GM12878 (cell line): ENCODE data around the gene NRP2. TPM values are rescaled to one million over a fixed set of nuclear protein-coding genes. Genes with fewer than 3 reads are reported as not detected.

Source experiments
- ATAC-seq: fragments of 200-7000 bp; cut with Tn5 transposase; 3 replicates; pipeline ENCODE4 v1.9.1; 2020; ENCODE audit warnings: mild to moderate bottlenecking, moderate library complexity
- BruUV-seq: library from RNA; stranded (reverse); fragments of 400-500 nt; replicated peaks from 2 replicates; lab custom pipeline; 2021; lab: Mats Ljungman, UMichigan
- CTCF ChIA-PET: fragments of 300-600 bp; sonication (Branson Sonifier 250); formaldehyde crosslinking; extraction: SDS; loops from one replicate; lab custom pipeline; 2021; ENCODE audit warnings: inconsistent platforms; lab: Yijun Ruan, JAX
- POLR2A ChIA-PET: fragments of 350-600 bp; formaldehyde crosslinking; extraction: SDS; loops from one replicate; lab custom pipeline; 2021; ENCODE audit warnings: inconsistent platforms; lab: Charles Lee
- RAD21 ChIA-PET: fragments of 300-600 bp; sonication (Branson Sonifier 250); formaldehyde crosslinking; loops from one replicate; lab custom pipeline; 2023; ENCODE audit warnings: antibody characterized with exemption; ENCODE audit not compliant: unreplicated experiment; lab: Charles Lee
- SMC1A ChIA-PET: fragments of 300-600 bp; sonication (Branson Sonifier 250); formaldehyde crosslinking; loops from one replicate; lab custom pipeline; 2023; ENCODE audit not compliant: unreplicated experiment, uncharacterized antibody; lab: Charles Lee
- DNase-seq: peaks from one replicate; pipeline ENCODE4 v3.0.0-alpha.2; 2011; ENCODE audit warnings: low read depth, low spot score
- FAIRE-seq: peaks from 3 replicates; lab custom pipeline; 2011; peaks lifted over from hg19 to GRCh38; lab: Jason Lieb, UNC
- H2AFZ ChIP-seq: 2 replicates; pipeline ENCODE4 v1.6.0; 2011; ENCODE audit warnings: low read depth, low read length, control low read depth; ENCODE audit not compliant: control insufficient read depth
- H3K27ac ChIP-seq: 2 replicates; pipeline ENCODE4 v1.5.1; 2011; ENCODE audit warnings: control low read depth; ENCODE audit not compliant: control insufficient read depth, insufficient read depth
- H3K27me3 ChIP-seq, 2 experiments: replicated peaks in 1 of 2; 2 replicates each; pipeline versions ENCODE4 v1.6.0 to v1.6.1; 2011; ENCODE audit warnings: low read length in 1 of 2; ENCODE audit not compliant: control insufficient read depth in 2 of 2, insufficient read depth in 2 of 2
- H3K36me3 ChIP-seq, 2 experiments: 2 replicates each; pipeline ENCODE4 v1.5.1; 2011; ENCODE audit warnings: low read length in 1 of 2; ENCODE audit not compliant: control insufficient read depth in 2 of 2, insufficient read depth in 2 of 2
- H3K4me1 ChIP-seq: 2 replicates; pipeline ENCODE4 v1.6.1; 2011; ENCODE audit warnings: mild to moderate bottlenecking, low read length, moderate library complexity, mixed read lengths; ENCODE audit not compliant: control insufficient read depth, insufficient read depth
- H3K4me2 ChIP-seq: 2 replicates; pipeline ENCODE4 v1.6.0; 2011; ENCODE audit warnings: control low read depth; ENCODE audit not compliant: control insufficient read depth, insufficient read depth
- H3K4me3 ChIP-seq: fragments of 200-600 bp; sonication (generic); 2 replicates; pipeline ENCODE4 v1.5.1; 2016
- H3K79me2 ChIP-seq: 2 replicates; pipeline ENCODE4 v1.6.0; 2011; ENCODE audit warnings: low read length; ENCODE audit not compliant: control insufficient read depth, insufficient read depth
- H3K9ac ChIP-seq: 2 replicates; pipeline ENCODE4 v1.8.0; 2011; ENCODE audit warnings: low read length, control low read depth, mixed read lengths; ENCODE audit not compliant: control insufficient read depth, insufficient read depth
- H3K9me3 ChIP-seq: replicated peaks from 3 replicates; pipeline ENCODE4 v1.5.1; 2011; ENCODE audit warnings: mild to moderate bottlenecking, low read length; ENCODE audit not compliant: control insufficient read depth, insufficient read depth
- H4K20me1 ChIP-seq: 2 replicates; pipeline ENCODE4 v1.6.0; 2011; ENCODE audit not compliant: control insufficient read depth, insufficient read depth
- ATF7 ChIP-seq: fragments of 450-650 bp; IDR thresholded peaks from 2 replicates; pipeline ENCODE4 v1.6.1; 2016; ENCODE audit warnings: low read depth, mild to moderate bottlenecking
- CEBPB ChIP-seq, 2 experiments: fragments of 150-350 bp in 1 of 2; IDR thresholded peaks; 2 replicates each; pipeline ENCODE4 v1.6.1; 2012 to 2014; ENCODE audit warnings: low read depth in 2 of 2, low read length in 2 of 2, borderline replicate concordance in 1 of 2, inconsistent platforms in 1 of 2
- DPF2 ChIP-seq: fragments of 450-650 bp; IDR thresholded peaks from 2 replicates; pipeline ENCODE4 v1.6.1; 2017; ENCODE audit warnings: mild to moderate bottlenecking
- ESRRA ChIP-seq: IDR thresholded peaks from 2 replicates; pipeline ENCODE4 v1.6.1; 2012; ENCODE audit warnings: mild to moderate bottlenecking, low read length, improper control_type of control experiment
- EZH2 ChIP-seq: IDR thresholded peaks from 2 replicates; pipeline ENCODE4 v1.6.1; 2012; ENCODE audit warnings: low read depth, mild to moderate bottlenecking, control low read depth, inconsistent platforms, low read length, borderline replicate concordance; ENCODE audit not compliant: control insufficient read depth
- FOS ChIP-seq: IDR thresholded peaks from 3 replicates; pipeline ENCODE4 v1.6.1; 2011; ENCODE audit warnings: borderline replicate concordance; ENCODE audit not compliant: insufficient read length; ENCODE audit errors: extremely low read depth
- JUNB ChIP-seq: IDR thresholded peaks from 2 replicates; pipeline ENCODE4 v1.6.1; 2016; ENCODE audit warnings: antibody characterized with exemption, mild to moderate bottlenecking
- NFYA ChIP-seq: IDR thresholded peaks from 2 replicates; pipeline ENCODE4 v1.6.1; 2011; ENCODE audit warnings: low read depth, mild to moderate bottlenecking, low read length, improper control_type of control experiment, borderline replicate concordance
- NR2C2 ChIP-seq: IDR thresholded peaks from 2 replicates; pipeline ENCODE4 v1.6.1; 2011; ENCODE audit warnings: borderline replicate concordance, low read depth; ENCODE audit not compliant: control insufficient read depth, insufficient read length
- NR2F1 ChIP-seq: fragments of 450-650 bp; conservative IDR thresholded peaks from 2 replicates; pipeline ENCODE4 v1.6.1; 2017; ENCODE audit warnings: mild to moderate bottlenecking
- POLR2AphosphoS2 ChIP-seq: IDR thresholded peaks from 2 replicates; pipeline ENCODE4 v1.6.1; 2011; ENCODE audit warnings: low read depth, mild to moderate bottlenecking, low read length, improper control_type of control experiment, moderate library complexity
- RAD51 ChIP-seq: fragments of 450-650 bp; IDR thresholded peaks from 2 replicates; pipeline ENCODE4 v1.6.1; 2016; ENCODE audit warnings: moderate library complexity, mild to moderate bottlenecking, inconsistent platforms
- RCOR1 ChIP-seq: conservative IDR thresholded peaks from 2 replicates; pipeline ENCODE4 v1.6.1; 2012; ENCODE audit warnings: low read depth, low read length, improper control_type of control experiment
- TARDBP ChIP-seq: IDR thresholded peaks from 2 replicates; pipeline ENCODE4 v1.6.1; 2016; ENCODE audit warnings: borderline replicate concordance
- WGBS: methylation state at CpG from one replicate; pipeline ENCODE4 v1.1.6; 2016; ENCODE audit warnings: low lambda C conversion rate; ENCODE audit not compliant: insufficient replicate concordance, insufficient coverage; ENCODE audit errors: missing lambda C conversion rate; 5-methylcytosine and 5-hydroxymethylcytosine counted together
- in situ Hi-C: fragments of 300-500 bp; cut with MboI; formaldehyde crosslinking; loops from 9 replicates; pipeline ENCODE4 v1.14.3; 2018; ENCODE audit warnings: mixed read lengths
- intact Hi-C: fragments of 100-400 bp; cut with micrococcal nuclease; formaldehyde crosslinking; loops from one replicate; pipeline ENCODE4 v1.14.2; 2022; ENCODE audit not compliant: unreplicated experiment
- polyA plus RNA-seq, 11 experiments: library from polyadenylated mRNA; depleted of rRNA in 4 of 11; unstranded in 6 of 11; stranded (reverse) in 5 of 11; fragments of >200 nt; fragmentation: Nextera tagmentation in 4 of 11; fragmentation: Illumina TruSeq in 1 of 11; extraction: Ambion mirVana in 4 of 11; extraction: Trizol in 1 of 11; gene quantifications; 1 replicate in 1 of 11; 2 replicates in 10 of 11; pipeline versions ENCODE4 v1.2.1 to v1.2.3, GENCODE V29; 2011 to 2016; ENCODE audit warnings: inconsistent platforms in 2 of 11, missing spikeins in 2 of 11, low read depth in 1 of 11
- total RNA-seq, 4 experiments: library from RNA; depleted of rRNA in 3 of 4; stranded (reverse); fragments of >200 nt in 3 of 4; fragmentation: Illumina TruSeq in 1 of 4; extraction: Trizol in 1 of 4; gene quantifications; 2 replicates each; pipeline versions ENCODE4 v1.2.1 to v1.2.3, GENCODE V29; 2013 to 2021
- TF ChIP-seq, protein P1 (sequence below): fragments of 150-350 bp; IDR thresholded peaks from 2 replicates; pipeline ENCODE4 v1.6.1; 2014; ENCODE audit warnings: mild to moderate bottlenecking, low read depth, low read length

NRP2 gene
- total and polyA plus RNA-seq, 10 of the 15 experiments (the other 5 are each of a cell fraction or from before 2014, with no cell fraction given) = 0.06 to 1.2 (median 0.46) TPM

DNA sequence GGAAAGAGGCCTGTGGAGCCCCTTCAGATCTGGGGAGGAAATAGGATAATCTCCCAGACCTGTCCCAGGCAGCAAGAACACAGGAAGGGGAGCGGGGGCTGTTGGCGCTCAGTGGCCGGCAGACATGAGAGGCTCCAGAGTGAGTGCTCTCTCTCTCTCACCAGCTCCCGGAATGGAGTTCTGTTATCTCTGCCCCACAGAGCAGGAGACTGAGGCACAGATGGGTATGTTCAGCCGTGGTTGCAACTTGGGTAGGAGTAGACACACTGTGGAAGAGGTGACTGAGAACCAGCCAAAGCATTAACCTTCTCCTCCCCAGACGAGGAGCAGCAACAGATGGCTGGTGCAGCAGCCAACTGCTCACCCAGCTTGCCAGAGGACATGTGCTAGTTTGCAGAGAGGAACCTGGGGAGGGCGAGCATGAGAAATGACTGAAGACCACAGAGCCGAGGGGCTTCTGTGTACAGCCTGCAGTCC, 82.0 kb downstream of the NRP2 start:
- intact Hi-C loops = no loop called here
- no TSS peak for BruUV-seq
- Histone ChIP-seq H3K27ac (no peak overlapping the region), H3K9me3 (no peaks in the 10 kb centered on the region), H3K4me3 (no peak overlapping the region), H3K9ac (no peak overlapping the region), H3K4me2 (no peak overlapping the region), H4K20me1 (no peaks in the 10 kb centered on the region), H3K27me3 (peaks cover 0 to 2% of the 10 kb centered on the region in 2 experiments; a peak in 1 of 4 replicates), H3K79me2 (no peaks in the 10 kb centered on the region), H3K4me1 (no peaks in the 10 kb centered on the region), H3K36me3 (no peaks in the 10 kb centered on the region), H2AFZ (no peak overlapping the region)
- in situ Hi-C loops = no loop called here
- 51% methylated on average over 8 of the region's 8 CpGs for WGBS
- ChIA-PET RAD21 (no interaction called here), POLR2A (no interaction called here), CTCF (interaction anchor here (1.0 to 1.6 kb wide), 2 partner anchors 161 to 163 kb away, joined by 3 read pairs; no protein-coding TSS in a partner anchor), SMC1A (no interaction called here)
- no peak for DNase-seq
- no peak for TF ChIP-seq EZH2
- TF ChIP-seq JUNB = no peak
- TF ChIP-seq ESRRA = no peak
- no peak for TF ChIP-seq TARDBP
- TF ChIP-seq NR2C2 = no peak
- no peak for TF ChIP-seq POLR2AphosphoS2
- TF ChIP-seq, protein P1, sequence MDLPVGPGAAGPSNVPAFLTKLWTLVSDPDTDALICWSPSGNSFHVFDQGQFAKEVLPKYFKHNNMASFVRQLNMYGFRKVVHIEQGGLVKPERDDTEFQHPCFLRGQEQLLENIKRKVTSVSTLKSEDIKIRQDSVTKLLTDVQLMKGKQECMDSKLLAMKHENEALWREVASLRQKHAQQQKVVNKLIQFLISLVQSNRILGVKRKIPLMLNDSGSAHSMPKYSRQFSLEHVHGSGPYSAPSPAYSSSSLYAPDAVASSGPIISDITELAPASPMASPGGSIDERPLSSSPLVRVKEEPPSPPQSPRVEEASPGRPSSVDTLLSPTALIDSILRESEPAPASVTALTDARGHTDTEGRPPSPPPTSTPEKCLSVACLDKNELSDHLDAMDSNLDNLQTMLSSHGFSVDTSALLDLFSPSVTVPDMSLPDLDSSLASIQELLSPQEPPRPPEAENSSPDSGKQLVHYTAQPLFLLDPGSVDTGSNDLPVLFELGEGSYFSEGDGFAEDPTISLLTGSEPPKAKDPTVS = no peak
- no peak for TF ChIP-seq CEBPB (IDR thresholded peaks at IDR 0.05; ENCODE audit: borderline replicate concordance in 1 of 2, low read depth in 2 of 2, low read length in 2 of 2)
- TF ChIP-seq FOS = no peak
- no peak for TF ChIP-seq DPF2
- TF ChIP-seq RAD51 = no peak
- TF ChIP-seq NFYA = no peak
- TF ChIP-seq NR2F1 = no peak
- no peak for TF ChIP-seq RCOR1
- TF ChIP-seq ATF7 = no peak
- FAIRE-seq = no peak
- no peak for ATAC-seq
